Chondrocyte (in vitro differentiated cells): Measurements from ENCODE around the gene FBXO48. TPM values are rescaled to one million over a fixed set of nuclear protein-coding genes. Genes with fewer than 3 reads are reported as not detected.
"Not testable (repeated sequence)": the region's sequence is repeated elsewhere in the genome, so short reads cannot be mapped to it uniquely, and the experiment has no call there.

Source experiments
- DNase-seq: peaks from one replicate; pipeline ENCODE4 v3.0.0; 2021; ENCODE audit warnings: mixed read lengths, low spot score
- H3K27ac Mint-ChIP-seq: one replicate; pipeline ENCODE4 v1.8.0; 2021; ENCODE audit warnings: mild to moderate bottlenecking, moderate library complexity, mixed read lengths; ENCODE audit not compliant: unreplicated experiment
- H3K27me3 Mint-ChIP-seq: 2 replicates; pipeline ENCODE4 v1.8.0; 2021; ENCODE audit warnings: low read depth, mixed read lengths
- H3K36me3 Mint-ChIP-seq: 2 replicates; pipeline ENCODE4 v1.8.0; 2021; ENCODE audit warnings: low read depth, mixed read lengths
- H3K4me1 Mint-ChIP-seq: 2 replicates; pipeline ENCODE4 v1.8.0; 2021; ENCODE audit warnings: low read depth, mild to moderate bottlenecking, mixed read lengths
- H3K4me3 Mint-ChIP-seq: one replicate; pipeline ENCODE4 v1.8.0; 2021; ENCODE audit warnings: mild to moderate bottlenecking, moderate library complexity, mixed read lengths; ENCODE audit not compliant: unreplicated experiment
- H3K9me3 Mint-ChIP-seq: 2 replicates; pipeline ENCODE4 v1.8.0; 2021; ENCODE audit warnings: low read depth, mixed read lengths
- CTCF ChIP-seq: fragments of 200-600 bp; sonication (generic); IDR thresholded peaks from 2 replicates; pipeline ENCODE4 v1.5.0; 2021; ENCODE audit warnings: antibody characterized with exemption, mild to moderate bottlenecking, moderate library complexity
- total RNA-seq: library from RNA; stranded (reverse); gene quantifications from 3 replicates; pipeline ENCODE4 v1.2.1, GENCODE V29; 2021

The FBXO48 gene
- total RNA-seq, 1 donor from 2014 or later, result 0.55 TPM

GRCh38 chr2:68499133-68499532, 32.0 kb upstream of the FBXO48 start:
- Mint-ChIP-seq H3K27me3 (no peaks in the 10 kb centered on the region), H3K4me3 (no peak overlapping the region), H3K36me3 (peaks cover 7% of the 10 kb centered on the region), H3K4me1 (no peaks in the 10 kb centered on the region), H3K27ac (no peak overlapping the region), H3K9me3 (peaks cover 13% of the 10 kb centered on the region)
- no peak for TF ChIP-seq CTCF
- DNase-seq, result no peak

GRCh38 chr2:68491582-68491981, 24.5 kb upstream of the FBXO48 start:
- H3K4me1 Mint-ChIP-seq, result peaks cover 4% of the 10 kb centered on the region
- no peak for DNase-seq
- H3K9me3 Mint-ChIP-seq, result peaks cover 9% of the 10 kb centered on the region
- no peak overlapping the region for H3K4me3 Mint-ChIP-seq
- no peak overlapping the region for H3K27ac Mint-ChIP-seq
- TF ChIP-seq CTCF, result no peak
- H3K36me3 Mint-ChIP-seq, result peaks cover 4% of the 10 kb centered on the region
- H3K27me3 Mint-ChIP-seq, result no peaks in the 10 kb centered on the region

GRCh38 chr2:68489282-68489681, 22.2 kb upstream of the FBXO48 start:
- no peaks in the 10 kb centered on the region for H3K27me3 Mint-ChIP-seq
- peaks cover 1% of the 10 kb centered on the region for H3K36me3 Mint-ChIP-seq
- no peak overlapping the region for H3K4me3 Mint-ChIP-seq

GRCh38 chr2:68488605-68489004, 21.5 kb upstream of the FBXO48 start:
- H3K27me3 Mint-ChIP-seq, H3K36me3 Mint-ChIP-seq, H3K4me3 Mint-ChIP-seq, H3K4me1 Mint-ChIP-seq, H3K9me3 Mint-ChIP-seq, DNase-seq, H3K27ac Mint-ChIP-seq: not testable (repeated sequence)

More at GRCh38 chr2:68489282-68489681, 22.2 kb upstream of the FBXO48 start:
- DNase-seq, result no peak
- Mint-ChIP-seq H3K9me3 (no peaks in the 10 kb centered on the region), H3K27ac (no peak overlapping the region), H3K4me1 (peaks cover 4% of the 10 kb centered on the region)
- no peak for TF ChIP-seq CTCF

DNA sequence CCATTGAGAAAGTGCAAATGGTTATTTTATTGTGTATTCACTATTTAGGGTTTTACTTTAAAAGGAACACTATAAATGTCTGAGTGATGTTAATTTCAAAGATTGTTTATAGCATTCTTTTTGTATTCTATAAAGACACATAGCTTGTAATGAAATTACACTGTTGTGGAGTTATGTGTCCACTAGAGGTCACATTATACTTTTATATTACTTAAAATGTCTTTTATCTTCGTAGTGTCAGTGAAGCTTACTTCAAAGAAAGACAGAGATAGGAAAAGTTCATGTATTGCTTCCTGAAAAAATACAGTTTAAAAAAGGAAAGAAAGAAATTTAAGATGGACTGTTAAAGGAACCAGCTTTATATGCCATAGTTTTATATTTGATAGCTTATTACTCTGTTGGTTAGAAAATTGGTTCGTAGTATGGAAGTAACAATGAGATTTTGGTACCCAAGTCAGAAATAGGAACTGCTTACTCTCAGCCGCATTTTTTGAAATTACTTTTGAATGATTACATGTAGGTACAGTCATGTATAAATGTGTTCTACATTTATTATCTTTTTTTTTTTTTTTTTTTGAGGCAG, 20.8 kb upstream of the FBXO48 start:
- no peak for DNase-seq
- Mint-ChIP-seq H3K27ac (no peak overlapping the region), H3K27me3 (no peaks in the 10 kb centered on the region)

More for the DNA sequence above, 20.8 kb upstream of the FBXO48 start:
- TF ChIP-seq CTCF, result peak; percentile 88
- peaks cover 4% of the 10 kb centered on the region for H3K4me1 Mint-ChIP-seq
- H3K36me3 Mint-ChIP-seq, result no peaks in the 10 kb centered on the region
- no peaks in the 10 kb centered on the region for H3K9me3 Mint-ChIP-seq
- no peak overlapping the region for H3K4me3 Mint-ChIP-seq
